ENCODE measurements around the gene OOEP.

OOEP gene

GRCh38 chr6:73371984-73372383, 2.3 kb upstream of the OOEP start:
- Mint-ChIP-seq H3K27me3 (ENCODE audit: low read depth) (peaks cover 3% of the 10 kb centered on the region), H3K36me3 (ENCODE audit: low read depth) (no peaks in the 10 kb centered on the region), H3K27ac (no peak overlapping the region), H3K4me3 (no peak overlapping the region), H3K9me3 (peaks cover 6% of the 10 kb centered on the region), H3K4me1 (no peaks in the 10 kb centered on the region)
- TF ChIP-seq, protein P1, sequence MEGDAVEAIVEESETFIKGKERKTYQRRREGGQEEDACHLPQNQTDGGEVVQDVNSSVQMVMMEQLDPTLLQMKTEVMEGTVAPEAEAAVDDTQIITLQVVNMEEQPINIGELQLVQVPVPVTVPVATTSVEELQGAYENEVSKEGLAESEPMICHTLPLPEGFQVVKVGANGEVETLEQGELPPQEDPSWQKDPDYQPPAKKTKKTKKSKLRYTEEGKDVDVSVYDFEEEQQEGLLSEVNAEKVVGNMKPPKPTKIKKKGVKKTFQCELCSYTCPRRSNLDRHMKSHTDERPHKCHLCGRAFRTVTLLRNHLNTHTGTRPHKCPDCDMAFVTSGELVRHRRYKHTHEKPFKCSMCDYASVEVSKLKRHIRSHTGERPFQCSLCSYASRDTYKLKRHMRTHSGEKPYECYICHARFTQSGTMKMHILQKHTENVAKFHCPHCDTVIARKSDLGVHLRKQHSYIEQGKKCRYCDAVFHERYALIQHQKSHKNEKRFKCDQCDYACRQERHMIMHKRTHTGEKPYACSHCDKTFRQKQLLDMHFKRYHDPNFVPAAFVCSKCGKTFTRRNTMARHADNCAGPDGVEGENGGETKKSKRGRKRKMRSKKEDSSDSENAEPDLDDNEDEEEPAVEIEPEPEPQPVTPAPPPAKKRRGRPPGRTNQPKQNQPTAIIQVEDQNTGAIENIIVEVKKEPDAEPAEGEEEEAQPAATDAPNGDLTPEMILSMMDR (IDR thresholded peaks at IDR 0.05; ENCODE audit: unreplicated experiment in 3 of 3): no peak

- no peaks in the 10 kb centered on the region for H3K4me1 Mint-ChIP-seq
- TF ChIP-seq, protein P1 (IDR thresholded peaks at IDR 0.05; ENCODE audit: unreplicated experiment in 3 of 3): no peak
Observed at GRCh38 chr6:73369157-73369556, 540 bp downstream of the OOEP start.

GRCh38 chr6:73368675-73369074, 1.0 kb downstream of the OOEP start:
- Mint-ChIP-seq H3K27ac (no peak overlapping the region), H3K36me3 (ENCODE audit: low read depth) (no peaks in the 10 kb centered on the region), H3K4me3 (no peak overlapping the region), H3K9me3 (peaks cover 6% of the 10 kb centered on the region), H3K4me1 (no peaks in the 10 kb centered on the region), H3K27me3 (ENCODE audit: low read depth) (peaks cover 3% of the 10 kb centered on the region)
- TF ChIP-seq, protein P1 (IDR thresholded peaks at IDR 0.05; ENCODE audit: unreplicated experiment in 3 of 3): no peak

More at GRCh38 chr6:73369157-73369556, 540 bp downstream of the OOEP start:
- Mint-ChIP-seq H3K27ac (no peak overlapping the region), H3K36me3 (ENCODE audit: low read depth) (no peaks in the 10 kb centered on the region), H3K9me3 (peaks cover 6% of the 10 kb centered on the region), H3K27me3 (ENCODE audit: low read depth) (peaks cover 3% of the 10 kb centered on the region), H3K4me3 (no peak overlapping the region)

- no peaks in the 10 kb centered on the region for H3K36me3 Mint-ChIP-seq (ENCODE audit: low read depth)
Observed at GRCh38 chr6:73367761-73368355, 1.8 kb downstream of the OOEP start.

DNA sequence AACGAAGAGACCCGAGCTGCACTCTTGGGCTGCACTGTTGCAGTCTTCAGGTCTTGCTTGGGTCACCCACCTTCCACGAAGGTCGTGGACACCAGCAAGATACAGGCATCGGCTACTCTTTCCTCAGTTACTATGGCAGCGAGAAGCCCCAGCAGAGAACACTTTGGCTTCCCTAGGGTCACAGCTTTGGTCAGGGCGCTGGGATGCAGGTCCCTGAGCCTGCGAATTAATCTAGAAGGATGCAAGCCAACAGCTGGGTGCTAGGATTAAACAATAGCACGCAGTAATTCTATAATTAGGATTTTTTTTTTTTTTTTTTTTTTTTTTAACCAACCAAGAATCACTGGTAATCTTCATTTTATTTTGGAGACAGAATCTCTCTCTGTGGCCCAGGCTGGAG, 5.1 kb downstream of the OOEP start:
- Mint-ChIP-seq H3K4me3 (no peak overlapping the region), H3K9me3 (peaks cover 2% of the 10 kb centered on the region), H3K36me3 (ENCODE audit: low read depth) (no peaks in the 10 kb centered on the region), H3K27me3 (ENCODE audit: low read depth) (peaks cover 3% of the 10 kb centered on the region), H3K27ac (no peak overlapping the region), H3K4me1 (no peaks in the 10 kb centered on the region)
- TF ChIP-seq, protein P1 (IDR thresholded peaks at IDR 0.05; ENCODE audit: unreplicated experiment in 3 of 3): no peak

More at GRCh38 chr6:73367761-73368355, 1.8 kb downstream of the OOEP start:
- Mint-ChIP-seq H3K27me3 (ENCODE audit: low read depth) (peaks cover 3% of the 10 kb centered on the region), H3K9me3 (peaks cover 4% of the 10 kb centered on the region), H3K4me3 (no peak overlapping the region), H3K27ac (no peak overlapping the region), H3K4me1 (no peaks in the 10 kb centered on the region)
- TF ChIP-seq, protein P1 (IDR thresholded peaks at IDR 0.05; ENCODE audit: unreplicated experiment in 3 of 3): no peak

GRCh38 chr6:73364121-73364520, 5.6 kb downstream of the OOEP start:
- peaks cover 2% of the 10 kb centered on the region for H3K9me3 Mint-ChIP-seq
- no peak overlapping the region for H3K4me3 Mint-ChIP-seq
- no peak overlapping the region for H3K27ac Mint-ChIP-seq
- peaks cover 3% of the 10 kb centered on the region for H3K27me3 Mint-ChIP-seq (ENCODE audit: low read depth)
- TF ChIP-seq, protein P1 (IDR thresholded peaks at IDR 0.05; ENCODE audit: unreplicated experiment in 3 of 3): no peak
- H3K36me3 Mint-ChIP-seq (ENCODE audit: low read depth): no peaks in the 10 kb centered on the region
- no peaks in the 10 kb centered on the region for H3K4me1 Mint-ChIP-seq
